GM20431 (cell line): ENCODE data around the gene GIPR.

Experiments used
- in situ Hi-C: fragments of 300-500 bp; cut with MseI, MboI; formaldehyde crosslinking; loops from one replicate; pipeline ENCODE4 v1.15.0; 2020; ENCODE audit warnings: low sequenced_read_pairs; ENCODE audit not compliant: unreplicated experiment

The GIPR gene

DNA sequence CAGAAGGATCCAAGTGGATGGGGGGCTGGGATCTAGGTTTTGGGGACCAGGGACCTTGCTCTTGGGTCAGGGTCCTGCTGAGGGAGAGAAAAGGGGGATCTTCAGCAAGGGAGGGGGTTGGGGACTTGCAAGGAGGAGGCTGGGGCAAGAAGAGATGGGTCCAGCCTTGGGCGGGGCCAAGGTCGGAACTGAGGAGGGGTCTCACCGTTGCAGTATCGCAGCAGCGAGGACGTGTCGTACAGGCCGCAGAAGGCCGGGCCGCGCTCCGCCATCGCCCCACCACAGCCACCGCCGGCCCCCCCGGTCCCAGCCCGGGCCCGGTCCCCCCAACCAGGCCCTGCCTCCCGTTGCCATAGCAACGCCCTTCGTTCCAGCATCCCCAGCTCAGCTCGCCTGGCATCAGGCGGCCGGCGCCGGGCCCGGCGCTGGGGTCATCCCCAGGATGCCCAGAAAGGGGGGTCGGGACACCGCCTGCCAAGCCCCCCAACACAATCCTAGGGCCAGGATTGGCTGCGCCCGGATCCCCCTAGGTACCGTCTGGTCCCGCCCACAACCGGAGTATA is 22.9 kb upstream of the GIPR start:
- in situ Hi-C loops = no loop called here

DNA sequence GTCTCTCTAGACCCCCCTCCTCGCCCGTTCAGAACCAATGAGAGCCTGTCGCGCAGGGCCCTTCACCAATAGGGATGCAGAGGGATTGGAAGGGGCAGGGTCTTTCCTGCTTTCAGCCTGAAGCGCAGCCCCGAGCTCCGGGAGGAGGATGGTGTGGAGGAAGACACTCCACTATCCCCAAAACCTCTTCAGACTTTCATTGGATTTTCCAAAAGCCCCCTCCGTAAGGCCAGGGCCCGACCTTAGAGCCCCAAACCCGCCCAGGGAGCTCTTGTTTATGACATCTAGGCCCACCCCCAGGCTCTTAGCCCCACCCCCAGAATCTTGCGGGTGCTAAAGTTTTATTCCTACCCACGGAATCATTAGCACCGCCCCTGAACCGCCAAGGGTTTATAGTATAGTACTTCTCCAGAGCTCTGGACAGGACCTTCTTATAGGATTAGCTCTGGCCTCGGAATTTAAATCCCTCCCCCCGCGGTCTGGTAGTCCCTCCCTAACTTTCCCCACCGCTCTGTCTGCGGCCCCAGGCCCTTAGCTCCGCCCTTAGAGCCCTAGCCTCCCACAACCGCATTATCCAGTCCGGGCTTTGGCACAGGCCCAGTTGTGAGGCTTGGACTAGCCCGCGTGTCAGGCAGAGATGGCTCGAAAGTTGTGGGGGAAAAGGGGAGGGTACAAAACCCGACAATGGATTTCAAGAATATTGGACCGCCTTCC is 22.2 kb upstream of the GIPR start:
- in situ Hi-C loops = no loop called here

DNA sequence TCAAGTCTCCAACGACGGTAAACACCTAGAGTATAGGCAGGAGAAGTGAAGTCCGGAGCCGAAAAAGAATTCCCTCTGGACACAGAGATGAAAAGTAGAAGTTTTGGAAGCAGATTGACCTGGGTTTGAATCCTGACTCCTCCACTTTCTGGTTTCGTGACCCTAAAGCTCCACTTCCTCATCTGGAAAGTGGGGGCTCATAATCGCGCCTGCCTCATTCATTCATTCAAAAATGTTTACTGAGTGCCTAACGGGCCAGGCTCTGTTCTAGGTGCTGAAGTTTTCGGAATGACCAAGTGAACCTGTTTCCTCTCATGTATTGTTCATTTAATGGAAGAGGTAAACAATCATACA is 21.7 kb upstream of the GIPR start:
- in situ Hi-C loops = no loop called here

DNA sequence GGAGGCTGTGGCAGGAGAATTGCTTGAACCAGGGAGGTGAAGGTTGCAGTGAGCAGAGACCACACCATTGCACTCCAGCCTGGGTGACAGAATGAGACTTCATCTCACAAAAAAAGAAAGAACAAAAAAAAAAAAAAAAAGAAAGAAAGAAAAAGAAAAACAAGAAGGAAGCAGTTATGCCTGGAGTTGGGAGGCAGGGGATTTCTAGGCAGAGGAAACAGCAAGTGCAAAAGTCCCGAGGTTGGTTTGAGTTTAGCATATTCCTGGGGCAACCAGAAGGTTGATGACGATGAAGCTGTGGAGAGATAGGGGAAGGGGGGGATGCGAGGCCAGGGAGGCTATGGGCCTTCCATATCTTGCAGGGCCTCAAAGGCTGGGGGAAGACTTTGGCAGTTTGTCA is 17.3 kb upstream of the GIPR start:
- in situ Hi-C loops = no loop called here

DNA sequence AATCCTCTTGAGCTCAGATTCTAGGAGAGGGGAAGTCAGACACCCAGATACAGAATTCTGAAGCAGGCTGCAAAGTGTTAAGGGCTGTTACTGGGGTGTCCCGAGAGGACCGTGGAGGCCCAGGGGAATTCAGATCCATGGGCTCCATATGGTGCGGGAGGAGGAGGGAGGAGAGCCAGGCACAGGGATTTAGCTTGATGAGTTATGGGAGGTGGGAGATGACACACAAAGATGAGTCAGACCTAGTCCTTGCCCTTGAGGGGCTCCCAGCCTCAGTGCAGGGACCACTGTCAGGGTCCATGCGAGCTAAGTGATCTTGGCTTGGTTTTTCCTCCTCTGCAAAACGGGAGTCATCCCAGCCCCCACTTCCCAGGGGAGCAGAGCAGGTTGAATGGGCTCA is 14.4 kb upstream of the GIPR start:
- in situ Hi-C loops = no loop called here

DNA sequence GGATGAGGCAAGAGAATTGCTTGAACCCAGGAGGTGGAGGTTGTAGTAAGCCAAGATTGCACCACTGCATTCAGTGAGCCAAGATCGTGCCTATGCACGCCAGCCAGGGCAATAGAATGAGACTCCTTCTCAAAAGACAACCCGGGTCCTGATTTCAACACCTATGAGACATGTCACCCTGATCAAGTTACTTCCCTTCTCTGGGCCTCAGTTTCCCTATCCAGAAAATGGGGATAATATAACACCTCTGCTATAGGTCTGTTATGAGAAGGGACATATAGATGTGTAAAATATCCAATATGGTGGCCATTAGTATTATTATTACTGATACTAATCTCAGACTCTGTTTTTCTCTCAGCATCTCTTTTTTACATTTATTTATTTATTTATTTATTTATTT is 12.9 kb upstream of the GIPR start:
- in situ Hi-C loops = no loop called here

DNA sequence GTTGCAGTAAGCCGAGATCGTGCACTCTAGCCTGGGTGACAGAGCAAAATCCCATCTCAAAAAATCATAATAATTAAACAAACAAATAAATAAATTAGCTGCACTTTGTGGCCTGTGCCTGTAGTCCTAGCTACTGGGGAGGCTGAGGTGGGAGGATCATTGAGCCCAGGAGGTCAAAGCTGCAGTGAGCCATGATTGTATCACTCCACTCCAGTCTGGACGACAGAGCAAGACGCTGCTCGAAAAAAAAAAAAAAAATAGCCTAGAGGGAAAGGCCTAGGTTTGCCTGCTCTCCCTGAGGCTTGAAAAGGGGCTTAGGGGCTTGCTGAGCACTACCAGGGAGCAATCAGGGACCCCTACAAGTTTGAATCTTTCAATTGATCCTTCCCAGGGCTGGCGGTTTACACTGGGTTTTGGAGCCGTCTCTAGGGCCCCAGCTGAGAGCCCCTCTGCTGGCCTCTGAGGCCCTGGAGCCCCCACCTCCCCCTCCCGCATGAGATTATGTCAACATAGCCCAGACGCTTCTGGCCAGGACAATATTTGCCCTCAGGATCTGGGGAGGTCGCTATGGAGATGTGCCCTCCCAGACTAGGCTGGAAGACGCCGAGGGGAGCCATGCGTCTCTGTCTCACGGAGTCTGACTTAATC is 10.4 kb upstream of the GIPR start:
- in situ Hi-C loops = no loop called here

DNA sequence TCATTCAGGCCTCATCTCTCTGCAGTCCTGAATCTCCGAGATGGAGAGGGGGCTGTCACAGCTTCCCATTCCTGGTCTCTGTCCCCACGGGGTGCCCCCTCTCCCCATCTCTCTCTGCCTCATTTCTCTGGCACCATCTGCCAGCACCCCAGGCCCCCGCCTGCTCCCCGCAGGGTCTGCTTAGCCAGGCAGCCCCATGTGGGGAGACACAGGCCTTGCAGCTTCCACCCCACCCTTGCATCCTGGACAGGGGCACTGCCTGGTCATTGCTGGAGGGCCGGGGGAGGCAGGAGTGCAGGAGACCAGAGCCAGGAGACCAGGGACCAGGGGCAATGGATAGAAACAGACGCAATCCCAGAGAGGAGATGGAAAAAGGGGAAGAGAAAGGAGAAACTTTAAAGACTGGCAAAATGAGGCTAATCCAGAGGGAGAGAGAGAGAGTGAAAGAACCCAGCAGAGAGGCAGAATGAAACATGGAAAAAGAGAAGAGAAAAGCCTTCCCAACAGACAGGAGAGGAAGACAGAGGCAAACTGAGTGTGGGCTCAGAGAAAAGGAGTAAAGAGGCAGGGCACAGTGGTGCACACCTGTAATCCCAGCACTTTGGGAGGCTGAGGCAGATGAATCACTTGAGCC is 8.8 kb upstream of the GIPR start:
- in situ Hi-C loops = no loop called here

DNA sequence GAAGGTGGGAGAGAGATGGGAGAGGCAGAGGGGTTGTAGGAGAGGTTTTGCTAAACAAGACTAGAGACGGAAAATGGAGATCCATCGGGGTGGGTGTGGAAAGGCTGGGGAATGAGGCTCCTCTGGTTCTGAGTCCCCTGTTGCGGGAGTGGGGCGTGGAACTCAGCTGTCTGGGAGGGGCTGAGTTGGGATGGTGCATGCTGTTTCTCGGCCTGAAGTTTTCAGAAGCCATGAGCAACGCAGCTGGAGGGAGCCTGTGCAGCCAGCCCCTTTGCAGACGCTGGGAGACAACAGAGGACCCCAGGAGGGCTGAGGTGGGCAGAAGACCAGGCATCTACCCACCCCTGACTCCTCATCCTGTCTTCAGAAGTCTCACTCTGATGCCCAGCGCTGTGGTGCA is 7.4 kb upstream of the GIPR start:
- in situ Hi-C loops = no loop called here

DNA sequence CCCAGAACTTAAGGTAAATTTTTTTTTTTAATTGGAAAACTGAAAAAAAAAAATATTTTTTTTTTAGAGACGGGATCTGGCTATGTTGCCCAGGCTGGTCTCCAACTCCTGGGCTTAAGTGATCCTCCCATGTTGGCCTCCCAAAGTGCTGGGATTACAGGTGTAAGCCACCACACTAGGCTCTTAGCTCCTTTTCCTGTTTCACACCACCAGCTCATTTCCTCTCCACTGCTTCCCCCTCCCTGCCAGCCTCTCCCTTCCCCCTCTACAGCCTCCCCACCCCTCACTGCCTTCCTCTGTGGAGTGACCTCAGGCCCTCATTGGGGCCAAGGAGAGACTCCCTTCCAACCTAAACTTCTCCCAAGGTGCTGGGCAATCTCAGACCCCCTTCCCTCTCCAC is 4.2 kb upstream of the GIPR start:
- in situ Hi-C loops = no loop called here

DNA sequence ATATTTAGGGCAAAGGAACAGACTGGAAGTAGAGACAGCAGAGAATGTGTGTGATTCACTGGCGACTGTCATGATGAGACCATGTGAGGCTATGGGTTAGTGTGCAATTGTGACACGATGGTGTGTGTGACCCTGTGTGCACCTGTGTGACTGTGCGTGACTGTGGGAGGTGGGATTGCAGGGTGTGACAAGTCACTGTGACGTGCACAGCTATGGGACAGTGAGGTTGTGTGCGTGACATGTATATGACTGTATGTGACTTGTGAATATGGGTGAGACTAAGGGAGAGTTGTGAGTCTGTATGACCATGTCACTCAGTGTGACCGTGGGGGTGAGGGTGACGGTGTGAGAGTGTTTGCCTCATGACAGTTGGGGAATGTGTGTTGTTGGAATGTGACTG is 3.4 kb upstream of the GIPR start:
- in situ Hi-C loops = no loop called here

DNA sequence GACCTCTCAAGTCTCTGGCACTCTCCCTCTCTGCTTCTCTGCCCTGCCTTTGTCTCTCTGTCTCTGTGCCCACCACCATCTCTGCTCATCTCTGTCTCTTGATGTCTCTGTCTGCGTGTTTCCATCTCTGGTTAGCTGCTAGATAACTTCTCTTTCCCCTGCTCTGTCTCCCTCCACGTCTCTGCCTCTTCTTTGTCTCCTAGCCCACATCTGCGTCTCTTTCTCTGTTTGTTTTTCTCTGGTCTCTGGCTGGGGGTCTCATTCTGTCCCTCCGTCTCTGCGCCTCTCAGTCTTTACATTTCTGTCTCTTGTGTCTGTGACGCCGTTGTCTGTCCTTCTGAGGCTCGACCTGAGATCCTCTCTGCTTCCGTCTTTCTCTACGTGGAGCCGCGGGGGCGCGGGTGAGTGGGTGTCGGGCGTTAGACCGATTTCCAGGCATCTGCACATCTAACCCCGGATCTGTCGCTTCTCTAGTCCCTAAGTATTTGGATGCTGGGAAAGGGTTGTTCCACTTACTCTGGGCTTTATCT is 386 bp downstream of the GIPR start:
- in situ Hi-C loops = no loop called here

DNA sequence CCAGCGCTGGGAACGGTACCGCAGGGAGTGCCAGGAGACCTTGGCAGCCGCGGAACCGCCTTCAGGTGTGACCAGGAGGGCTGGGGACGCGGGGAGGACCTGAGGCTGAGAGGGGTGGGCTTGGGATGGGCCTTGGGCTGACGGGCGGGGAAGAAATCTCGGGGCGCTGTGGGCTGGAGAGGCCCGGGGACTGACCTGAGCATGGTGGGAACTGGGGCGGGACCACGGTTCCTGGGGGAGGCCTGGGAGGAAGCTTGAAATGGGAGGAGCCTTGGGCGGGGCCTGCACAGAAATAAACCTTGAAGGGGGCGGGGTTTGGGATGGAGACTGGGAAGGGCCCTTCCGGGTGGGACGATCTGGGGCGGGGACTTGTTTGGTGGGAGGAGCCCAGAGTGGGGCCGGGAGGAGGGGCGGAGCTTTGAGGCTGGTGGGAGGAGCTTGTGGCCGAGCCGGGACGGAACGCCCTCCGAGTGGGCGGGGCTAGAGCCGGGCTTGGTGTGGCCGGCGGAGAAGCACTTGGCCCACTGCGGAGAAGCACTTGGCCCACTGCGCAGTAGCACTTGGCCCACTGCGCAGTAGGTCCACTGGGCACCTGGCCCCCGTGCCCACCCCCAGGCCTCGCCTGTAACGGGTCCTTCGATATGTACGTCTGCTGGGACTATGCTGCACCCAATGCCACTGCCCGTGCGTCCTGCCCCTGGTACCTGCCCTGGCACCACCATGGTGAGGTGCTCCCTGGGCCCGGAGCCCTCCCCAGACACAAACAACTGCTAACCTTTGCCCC is 2.8 kb downstream of the GIPR start:
- in situ Hi-C loops = no loop called here

DNA sequence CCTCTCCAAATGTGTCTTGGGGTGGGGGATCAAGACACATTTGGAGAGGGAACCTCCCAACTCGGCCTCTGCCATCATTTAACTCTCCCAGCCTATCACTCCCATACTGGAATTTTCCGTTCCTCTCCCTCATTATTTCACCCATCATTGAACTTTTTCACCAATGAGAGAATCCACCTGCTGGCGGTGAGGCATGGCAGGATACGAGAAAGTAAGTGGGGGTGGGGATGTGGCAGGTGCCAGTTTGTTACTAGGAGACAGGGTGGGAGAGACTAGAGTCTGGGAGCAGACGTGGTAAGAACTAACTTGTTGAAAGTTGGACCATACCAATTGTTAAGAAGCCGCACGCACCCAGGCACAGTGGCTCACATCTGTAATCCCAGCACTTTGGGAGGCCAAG is 6.9 kb downstream of the GIPR start:
- in situ Hi-C loops = no loop called here

DNA sequence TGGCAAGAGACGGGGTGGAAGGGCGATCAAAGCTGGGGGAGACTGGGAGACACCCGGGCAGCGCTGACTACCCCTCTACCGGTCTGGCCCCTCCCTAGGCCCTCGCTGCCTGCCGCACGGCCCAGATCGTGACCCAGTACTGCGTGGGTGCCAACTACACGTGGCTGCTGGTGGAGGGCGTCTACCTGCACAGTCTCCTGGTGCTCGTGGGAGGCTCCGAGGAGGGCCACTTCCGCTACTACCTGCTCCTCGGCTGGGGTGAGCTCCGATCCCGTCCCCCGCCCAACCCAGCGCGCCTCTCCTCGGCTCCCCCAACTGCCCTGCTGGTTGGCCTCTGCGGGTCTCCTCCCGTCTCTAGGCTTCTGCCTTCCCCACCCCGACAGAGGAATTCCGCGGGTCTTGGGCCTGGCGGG is 8.8 kb downstream of the GIPR start:
- in situ Hi-C loops = no loop called here

DNA sequence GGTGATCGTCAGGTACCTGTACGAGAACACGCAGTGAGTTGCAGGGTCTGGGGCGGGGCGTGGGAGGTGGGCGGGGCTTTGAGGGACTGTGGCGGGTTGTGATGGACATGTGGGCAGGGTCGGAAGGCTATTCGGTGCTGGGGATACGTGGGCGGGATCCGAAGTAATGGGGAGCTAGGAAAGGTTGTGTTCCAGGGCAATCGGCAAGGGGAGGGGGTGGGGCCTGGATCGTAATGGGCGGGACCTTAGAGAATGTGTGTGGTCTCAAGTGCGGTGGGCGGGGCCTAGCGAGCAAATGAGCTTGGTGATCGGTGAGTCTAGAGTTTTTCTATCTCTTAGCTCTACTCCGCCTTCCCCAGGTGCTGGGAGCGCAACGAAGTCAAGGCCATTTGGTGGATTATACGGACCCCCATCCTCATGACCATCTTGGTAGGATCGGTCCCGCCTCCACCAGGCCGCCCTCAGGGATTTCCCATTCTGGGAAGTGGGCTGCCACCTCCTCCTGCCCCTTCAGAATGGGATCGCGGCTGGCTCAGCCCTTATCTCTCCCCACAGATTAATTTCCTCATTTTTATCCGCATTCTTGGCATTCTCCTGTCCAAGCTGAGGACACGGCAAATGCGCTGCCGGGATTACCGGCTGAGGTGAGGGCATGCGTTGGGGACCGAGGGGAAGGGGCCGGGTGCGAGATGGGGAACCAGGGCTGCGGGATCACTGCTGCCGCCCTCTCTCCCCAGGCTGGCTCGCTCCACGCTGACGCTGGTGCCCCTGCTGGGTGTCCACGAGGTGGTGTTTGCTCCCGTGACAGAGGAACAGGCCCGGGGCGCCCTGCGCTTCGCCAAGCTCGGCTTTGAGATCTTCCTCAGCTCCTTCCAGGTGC is 9.6 kb downstream of the GIPR start:
- in situ Hi-C loops = no loop called here

DNA sequence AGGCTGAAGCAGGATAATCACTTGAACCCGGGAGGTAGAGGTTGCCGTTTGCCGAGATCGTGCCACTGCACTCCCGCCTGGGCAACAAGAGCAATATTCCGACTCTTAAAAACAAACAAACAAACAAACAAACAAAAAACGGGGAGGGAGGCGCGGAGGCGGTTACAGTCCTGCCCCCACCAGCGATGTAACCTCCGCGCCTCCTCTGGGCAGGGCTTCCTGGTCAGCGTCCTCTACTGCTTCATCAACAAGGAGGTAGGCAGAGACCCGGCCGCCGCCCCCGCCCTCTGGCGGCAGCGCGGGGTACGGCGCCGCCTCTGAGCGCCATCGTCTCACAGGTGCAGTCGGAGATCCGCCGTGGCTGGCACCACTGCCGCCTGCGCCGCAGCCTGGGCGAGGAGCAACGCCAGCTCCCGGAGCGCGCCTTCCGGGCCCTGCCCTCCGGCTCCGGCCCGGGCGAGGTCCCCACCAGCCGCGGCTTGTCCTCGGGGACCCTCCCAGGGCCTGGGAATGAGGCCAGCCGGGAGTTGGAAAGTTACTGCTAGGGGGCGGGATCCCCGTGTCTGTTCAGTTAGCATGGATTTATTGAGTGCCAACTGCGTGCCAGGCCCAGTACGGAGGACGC is 13.5 kb downstream of the GIPR start:
- in situ Hi-C loops = no loop called here

DNA sequence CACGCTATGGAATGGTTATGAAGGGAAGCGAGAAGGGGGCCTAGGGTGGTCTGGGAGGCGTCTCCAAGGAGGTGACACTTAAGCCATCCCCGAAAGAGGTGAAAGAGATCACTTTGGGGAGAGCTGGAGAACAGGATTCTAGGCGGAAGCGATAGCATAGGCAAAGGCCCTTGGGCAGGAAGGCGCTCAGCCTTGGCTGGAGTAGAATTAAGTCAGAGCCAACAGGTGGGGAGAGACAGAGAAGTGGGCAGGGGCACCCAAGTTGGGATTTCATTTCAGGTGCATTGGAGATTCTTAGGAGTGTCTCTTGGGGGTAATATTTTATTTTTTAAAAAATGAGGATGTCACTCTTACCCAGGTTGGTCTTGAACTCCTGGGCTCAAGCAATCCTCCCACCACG is 14.1 kb downstream of the GIPR start:
- in situ Hi-C loops = no loop called here

DNA sequence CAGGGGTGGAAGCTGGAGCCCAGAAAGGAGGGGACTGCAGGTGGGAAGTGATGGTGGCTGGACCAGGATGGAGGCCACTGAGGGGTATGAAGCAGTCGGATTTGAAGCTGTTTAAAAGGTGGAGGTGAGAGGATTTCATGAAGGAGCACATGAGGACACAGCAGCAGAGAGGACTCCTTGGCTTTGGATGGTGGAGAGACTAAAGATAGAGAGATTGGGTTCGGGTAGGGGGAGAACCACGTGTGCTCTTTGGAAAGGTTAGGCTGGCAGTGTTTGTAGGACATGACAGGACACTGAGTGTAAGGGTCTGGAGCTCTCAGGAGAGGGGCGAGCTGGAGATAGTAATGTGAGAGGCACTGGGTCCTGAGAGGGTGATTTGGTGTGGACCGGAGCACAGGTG is 14.9 kb downstream of the GIPR start:
- in situ Hi-C loops = no loop called here
